GM12864 (cell line): ENCODE measurements around the gene LIPE.

Experiments
- DNase-seq: peaks from one replicate; pipeline ENCODE4 v3.0.0-alpha.2; 2011; ENCODE audit warnings: low read depth
- H3K4me3 ChIP-seq: 2 replicates; pipeline ENCODE4 v1.5.1; 2011; ENCODE audit warnings: mild to moderate bottlenecking, low read depth, low read length, control low read depth
- TF ChIP-seq, protein P1 (sequence below): IDR thresholded peaks from 2 replicates; pipeline ENCODE4 v1.5.1; 2011; ENCODE audit warnings: low read depth, mild to moderate bottlenecking, moderate library complexity, low read length, control low read depth, inconsistent platforms; ENCODE audit errors: missing control alignments

The LIPE gene, protein sequence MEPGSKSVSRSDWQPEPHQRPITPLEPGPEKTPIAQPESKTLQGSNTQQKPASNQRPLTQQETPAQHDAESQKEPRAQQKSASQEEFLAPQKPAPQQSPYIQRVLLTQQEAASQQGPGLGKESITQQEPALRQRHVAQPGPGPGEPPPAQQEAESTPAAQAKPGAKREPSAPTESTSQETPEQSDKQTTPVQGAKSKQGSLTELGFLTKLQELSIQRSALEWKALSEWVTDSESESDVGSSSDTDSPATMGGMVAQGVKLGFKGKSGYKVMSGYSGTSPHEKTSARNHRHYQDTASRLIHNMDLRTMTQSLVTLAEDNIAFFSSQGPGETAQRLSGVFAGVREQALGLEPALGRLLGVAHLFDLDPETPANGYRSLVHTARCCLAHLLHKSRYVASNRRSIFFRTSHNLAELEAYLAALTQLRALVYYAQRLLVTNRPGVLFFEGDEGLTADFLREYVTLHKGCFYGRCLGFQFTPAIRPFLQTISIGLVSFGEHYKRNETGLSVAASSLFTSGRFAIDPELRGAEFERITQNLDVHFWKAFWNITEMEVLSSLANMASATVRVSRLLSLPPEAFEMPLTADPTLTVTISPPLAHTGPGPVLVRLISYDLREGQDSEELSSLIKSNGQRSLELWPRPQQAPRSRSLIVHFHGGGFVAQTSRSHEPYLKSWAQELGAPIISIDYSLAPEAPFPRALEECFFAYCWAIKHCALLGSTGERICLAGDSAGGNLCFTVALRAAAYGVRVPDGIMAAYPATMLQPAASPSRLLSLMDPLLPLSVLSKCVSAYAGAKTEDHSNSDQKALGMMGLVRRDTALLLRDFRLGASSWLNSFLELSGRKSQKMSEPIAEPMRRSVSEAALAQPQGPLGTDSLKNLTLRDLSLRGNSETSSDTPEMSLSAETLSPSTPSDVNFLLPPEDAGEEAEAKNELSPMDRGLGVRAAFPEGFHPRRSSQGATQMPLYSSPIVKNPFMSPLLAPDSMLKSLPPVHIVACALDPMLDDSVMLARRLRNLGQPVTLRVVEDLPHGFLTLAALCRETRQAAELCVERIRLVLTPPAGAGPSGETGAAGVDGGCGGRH

GRCh38 chr19:42427313-42427712 lies at the start of gene LIPE:
TSS of gene LIPE (minus strand) at chr19:42427388. CDS start at chr19:42427149, 239 bp downstream.
- no peak for DNase-seq
- H3K4me3 ChIP-seq, result no peak within 1 kb of the TSS
- TF ChIP-seq, protein P1, sequence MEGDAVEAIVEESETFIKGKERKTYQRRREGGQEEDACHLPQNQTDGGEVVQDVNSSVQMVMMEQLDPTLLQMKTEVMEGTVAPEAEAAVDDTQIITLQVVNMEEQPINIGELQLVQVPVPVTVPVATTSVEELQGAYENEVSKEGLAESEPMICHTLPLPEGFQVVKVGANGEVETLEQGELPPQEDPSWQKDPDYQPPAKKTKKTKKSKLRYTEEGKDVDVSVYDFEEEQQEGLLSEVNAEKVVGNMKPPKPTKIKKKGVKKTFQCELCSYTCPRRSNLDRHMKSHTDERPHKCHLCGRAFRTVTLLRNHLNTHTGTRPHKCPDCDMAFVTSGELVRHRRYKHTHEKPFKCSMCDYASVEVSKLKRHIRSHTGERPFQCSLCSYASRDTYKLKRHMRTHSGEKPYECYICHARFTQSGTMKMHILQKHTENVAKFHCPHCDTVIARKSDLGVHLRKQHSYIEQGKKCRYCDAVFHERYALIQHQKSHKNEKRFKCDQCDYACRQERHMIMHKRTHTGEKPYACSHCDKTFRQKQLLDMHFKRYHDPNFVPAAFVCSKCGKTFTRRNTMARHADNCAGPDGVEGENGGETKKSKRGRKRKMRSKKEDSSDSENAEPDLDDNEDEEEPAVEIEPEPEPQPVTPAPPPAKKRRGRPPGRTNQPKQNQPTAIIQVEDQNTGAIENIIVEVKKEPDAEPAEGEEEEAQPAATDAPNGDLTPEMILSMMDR, result no peak

- no peak for DNase-seq
- H3K4me3 ChIP-seq, result no peak overlapping the region
- TF ChIP-seq, protein P1, result no peak
These were observed 48.2 kb upstream of the LIPE start for GRCh38 chr19:42475366-42475765.

- no peak overlapping the region for H3K4me3 ChIP-seq
- DNase-seq, result no peak
- TF ChIP-seq, protein P1, result no peak
These were observed 47.6 kb upstream of the LIPE start for GRCh38 chr19:42474743-42475142.

GRCh38 chr19:42473686-42474085 lies 46.5 kb upstream of the LIPE start:
- H3K4me3 ChIP-seq, result no peak overlapping the region
- TF ChIP-seq, protein P1, result no peak
- no peak for DNase-seq

DNA sequence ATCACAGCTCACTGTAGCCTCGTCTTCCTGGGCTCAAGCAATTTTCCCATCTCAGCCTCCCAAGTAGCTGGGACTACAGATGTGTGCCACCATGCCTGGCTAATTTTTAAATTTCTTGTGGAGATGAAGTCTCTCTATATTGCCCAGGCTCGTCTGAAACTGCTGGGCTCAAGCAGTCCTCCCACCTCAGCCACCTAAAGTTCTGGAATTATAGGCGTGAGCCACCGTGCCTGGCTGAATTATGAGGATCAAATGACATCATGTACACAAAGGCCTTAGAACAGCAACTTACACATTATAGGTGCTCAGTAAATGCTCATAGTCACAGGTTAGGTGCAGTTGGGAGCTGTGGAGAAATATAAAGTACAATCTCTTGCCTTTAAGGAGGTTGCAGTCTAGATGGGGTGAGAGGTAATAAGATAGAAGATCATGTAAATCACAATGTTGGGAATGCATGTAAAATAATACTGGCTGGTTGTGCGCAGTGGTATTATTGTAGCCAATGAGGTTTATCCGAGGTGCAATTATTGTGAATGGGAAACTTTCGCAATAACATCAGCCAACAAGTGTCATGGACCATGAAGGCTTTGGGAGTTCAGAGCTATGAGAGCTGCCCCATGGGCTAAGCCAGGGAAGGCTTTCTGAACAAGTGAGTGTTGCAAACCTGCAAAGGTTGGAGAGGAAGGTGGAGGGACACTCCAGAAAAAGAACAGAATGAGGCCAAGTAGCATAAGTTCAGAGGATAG lies 45.4 kb upstream of the LIPE start:
- TF ChIP-seq, protein P1, result no peak
- no peak for DNase-seq
- H3K4me3 ChIP-seq, result no peak overlapping the region

DNA sequence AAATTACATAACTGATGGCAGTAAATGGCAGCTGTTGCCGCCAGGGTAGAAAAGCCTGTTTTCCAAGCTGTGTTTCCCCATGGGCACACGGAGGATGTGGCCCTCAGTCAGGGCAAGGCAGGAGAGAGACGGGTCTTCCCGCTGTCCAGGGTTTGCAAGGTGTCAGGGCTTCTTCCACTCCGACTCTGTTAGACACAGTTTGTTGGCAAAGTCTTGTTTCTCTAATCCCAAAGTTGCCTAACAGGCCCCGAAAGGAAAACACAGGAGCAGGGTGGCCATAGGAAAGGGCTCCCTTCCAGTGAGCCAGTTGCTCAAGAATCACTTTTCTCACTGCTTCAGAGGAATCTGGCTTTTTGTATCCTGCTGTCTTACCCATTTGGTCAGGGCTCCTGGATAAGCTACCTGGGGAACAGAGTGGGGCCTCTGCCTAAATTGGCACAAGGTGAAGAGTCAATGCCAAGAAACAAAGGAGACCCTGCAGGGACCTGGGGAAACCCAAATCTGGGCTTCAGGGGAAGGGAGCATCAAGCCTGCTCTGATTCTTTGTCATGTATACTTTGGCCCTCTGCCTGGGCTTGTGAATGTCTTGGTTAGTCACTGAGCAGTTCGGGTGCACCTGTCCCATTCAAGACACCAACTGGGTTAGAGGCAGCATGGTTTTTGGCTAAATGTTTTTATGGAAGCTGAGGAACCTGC lies 44.5 kb upstream of the LIPE start:
- TF ChIP-seq, protein P1, result no peak
- DNase-seq, result no peak
- H3K4me3 ChIP-seq, result no peak overlapping the region
